ENCODE measurements around the gene SEMA5B. TPM values are rescaled to one million over a fixed set of nuclear protein-coding genes. Genes with fewer than 3 reads are reported as not detected.

The SEMA5B gene
- total RNA-seq, 4 donors from 2014 or later, result 0.29 to 25.4 (median 4.5) TPM; not detected in 1

DNA sequence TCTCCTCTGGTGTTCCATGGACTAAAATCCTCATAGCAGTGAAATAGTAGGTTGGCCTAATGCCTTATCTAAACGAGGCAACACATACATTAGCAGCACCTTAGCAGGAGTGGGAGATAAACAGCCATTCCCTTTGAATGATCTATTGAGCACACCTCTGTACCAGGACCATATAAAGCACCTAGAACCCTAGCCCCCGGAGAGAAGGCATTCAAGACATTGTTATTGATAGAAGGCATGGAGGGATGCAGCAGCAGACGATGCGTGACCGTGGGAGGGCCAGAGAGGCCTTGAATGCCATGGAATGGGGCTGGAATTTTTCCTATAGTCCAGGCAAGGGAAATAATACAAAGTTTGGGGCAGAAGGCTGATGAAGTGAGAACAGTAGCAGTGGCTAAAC lies 6.6 kb upstream of the SEMA5B start:
- no peaks in the 10 kb centered on the region for H3K27me3 ChIP-seq
- no peak overlapping the region for H3K4me3 ChIP-seq
- no peaks in the 10 kb centered on the region for H3K9me3 ChIP-seq
- intact Hi-C loops (cut with DNase I; ENCODE audit: low total_unique reads), result no loop called here
- H3K36me3 ChIP-seq, result no peaks in the 10 kb centered on the region
- no peak for DNase-seq
- TF ChIP-seq, protein P1, sequence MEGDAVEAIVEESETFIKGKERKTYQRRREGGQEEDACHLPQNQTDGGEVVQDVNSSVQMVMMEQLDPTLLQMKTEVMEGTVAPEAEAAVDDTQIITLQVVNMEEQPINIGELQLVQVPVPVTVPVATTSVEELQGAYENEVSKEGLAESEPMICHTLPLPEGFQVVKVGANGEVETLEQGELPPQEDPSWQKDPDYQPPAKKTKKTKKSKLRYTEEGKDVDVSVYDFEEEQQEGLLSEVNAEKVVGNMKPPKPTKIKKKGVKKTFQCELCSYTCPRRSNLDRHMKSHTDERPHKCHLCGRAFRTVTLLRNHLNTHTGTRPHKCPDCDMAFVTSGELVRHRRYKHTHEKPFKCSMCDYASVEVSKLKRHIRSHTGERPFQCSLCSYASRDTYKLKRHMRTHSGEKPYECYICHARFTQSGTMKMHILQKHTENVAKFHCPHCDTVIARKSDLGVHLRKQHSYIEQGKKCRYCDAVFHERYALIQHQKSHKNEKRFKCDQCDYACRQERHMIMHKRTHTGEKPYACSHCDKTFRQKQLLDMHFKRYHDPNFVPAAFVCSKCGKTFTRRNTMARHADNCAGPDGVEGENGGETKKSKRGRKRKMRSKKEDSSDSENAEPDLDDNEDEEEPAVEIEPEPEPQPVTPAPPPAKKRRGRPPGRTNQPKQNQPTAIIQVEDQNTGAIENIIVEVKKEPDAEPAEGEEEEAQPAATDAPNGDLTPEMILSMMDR (IDR thresholded peaks at IDR 0.05), result no peak
- no peak for TF ChIP-seq POLR2A (IDR thresholded peaks at IDR 0.05)
- H3K27ac ChIP-seq, result no peak overlapping the region
- no peaks in the 10 kb centered on the region for H3K4me1 ChIP-seq

DNA sequence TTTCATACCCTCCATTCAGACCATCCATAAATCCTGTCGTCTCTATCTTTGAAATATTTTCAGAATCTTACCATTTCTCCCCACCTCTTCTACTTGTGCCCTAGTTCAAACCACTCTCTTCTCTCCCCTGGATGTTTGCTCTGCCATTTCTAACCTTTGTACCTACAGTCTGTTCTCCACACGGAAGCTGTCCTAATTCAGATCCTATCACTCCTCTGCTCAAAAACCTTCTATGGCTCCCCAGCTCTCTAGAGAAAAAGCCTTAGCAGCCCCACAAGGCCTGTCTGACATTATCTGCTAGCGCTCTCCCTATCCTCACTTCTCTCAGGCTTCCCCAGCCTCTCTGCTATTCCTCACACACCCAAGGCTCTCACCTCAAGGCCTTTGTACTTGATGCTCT lies 4.5 kb upstream of the SEMA5B start:
- H3K4me3 ChIP-seq, result no peak overlapping the region
- intact Hi-C loops (cut with DNase I; ENCODE audit: low total_unique reads), result no loop called here

DNA sequence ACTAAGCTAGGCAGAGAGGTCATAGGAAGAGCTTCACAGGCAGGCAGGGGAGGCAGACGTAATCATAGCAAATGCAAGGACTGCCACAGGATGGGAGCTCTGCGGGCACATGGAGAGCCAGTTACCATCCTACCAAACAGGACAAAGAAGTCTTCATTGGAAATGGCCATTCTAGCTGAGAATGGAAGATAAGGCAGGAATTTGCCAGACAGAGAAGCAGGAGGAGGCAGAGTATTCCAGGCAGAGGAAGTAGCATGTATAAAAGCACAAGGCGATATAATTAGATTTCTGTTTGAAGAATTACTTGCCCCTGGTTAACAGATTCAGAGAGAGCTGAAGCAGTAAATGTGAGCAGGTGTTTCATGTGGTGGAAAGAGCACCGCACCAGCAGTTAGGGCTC lies 3.5 kb upstream of the SEMA5B start:
- intact Hi-C loops (cut with DNase I; ENCODE audit: low total_unique reads), result no loop called here
- Histone ChIP-seq H3K36me3 (no peaks in the 10 kb centered on the region), H3K9me3 (no peaks in the 10 kb centered on the region), H3K4me1 (peaks cover 0 to 13% of the 10 kb centered on the region in 2 donors), H3K27ac (no peak overlapping the region), H3K27me3 (peaks cover 0 to 4% of the 10 kb centered on the region in 2 donors), H3K4me3 (no peak overlapping the region)
- no peak for DNase-seq
- TF ChIP-seq, protein P1 (IDR thresholded peaks at IDR 0.05), result no peak
- TF ChIP-seq POLR2A (IDR thresholded peaks at IDR 0.05), result no peak

More for the DNA sequence above, 4.5 kb upstream of the SEMA5B start:
- peaks cover 0 to 5% of the 10 kb centered on the region in 2 donors for H3K4me1 ChIP-seq
- no peaks in the 10 kb centered on the region for H3K9me3 ChIP-seq
- TF ChIP-seq, protein P1 (IDR thresholded peaks at IDR 0.05), result no peak
- no peak for TF ChIP-seq POLR2A (IDR thresholded peaks at IDR 0.05)
- DNase-seq, result no peak
- H3K27ac ChIP-seq, result no peak overlapping the region
- no peaks in the 10 kb centered on the region for H3K36me3 ChIP-seq
- H3K27me3 ChIP-seq, result peaks cover 0 to under 1% of the 10 kb centered on the region in 2 donors

DNA sequence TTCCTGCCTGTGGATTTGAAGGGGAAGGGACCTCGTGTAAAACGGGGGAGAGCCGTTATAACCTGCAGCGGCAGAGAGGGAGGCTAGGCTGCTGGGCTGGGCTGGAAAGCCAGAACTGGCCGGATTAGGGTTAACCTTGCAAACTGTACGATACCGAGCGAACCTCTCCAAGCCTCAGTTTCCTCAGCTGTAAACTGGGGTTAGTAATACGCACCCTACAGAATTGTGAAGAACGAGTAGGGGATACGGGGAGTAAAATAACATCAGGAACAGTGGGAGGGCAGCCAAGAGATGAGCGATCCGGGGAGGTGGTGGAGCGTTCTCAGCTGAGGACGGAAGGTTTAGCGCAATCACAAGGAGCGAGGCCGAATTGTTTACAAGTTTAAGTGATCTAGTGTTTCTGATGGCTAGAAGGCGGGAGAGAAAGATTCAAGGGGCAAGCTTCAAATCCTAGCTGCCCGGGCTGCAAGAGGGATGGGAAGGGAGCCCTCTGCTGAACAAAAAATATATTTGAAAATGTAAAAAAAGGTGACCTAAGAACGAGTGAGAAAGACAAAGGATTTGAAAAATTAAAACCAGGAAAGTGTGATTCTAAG lies 768 bp upstream of the SEMA5B start:
- peak overlapping the region; percentile 36 to 60 for H3K27ac ChIP-seq
- DNase-seq, result peak; percentile 57 to 58
- no peaks in the 10 kb centered on the region for H3K36me3 ChIP-seq
- TF ChIP-seq POLR2A (IDR thresholded peaks at IDR 0.05), result no peak
- TF ChIP-seq, protein P1 (IDR thresholded peaks at IDR 0.05), result peak; percentile 51 to 64 (median 60)
- peaks cover 0 to 15% of the 10 kb centered on the region in 2 donors for H3K4me1 ChIP-seq
- intact Hi-C loops (cut with DNase I; ENCODE audit: low total_unique reads), result loop anchor here (10.0 kb wide), 1 partner anchor 84 kb away; no protein-coding TSS in a partner anchor
- H3K9me3 ChIP-seq, result no peaks in the 10 kb centered on the region
- H3K4me3 ChIP-seq, result peak overlapping the region; percentile 29 to 47
- H3K27me3 ChIP-seq, result peaks cover 0 to 4% of the 10 kb centered on the region in 2 donors

DNA sequence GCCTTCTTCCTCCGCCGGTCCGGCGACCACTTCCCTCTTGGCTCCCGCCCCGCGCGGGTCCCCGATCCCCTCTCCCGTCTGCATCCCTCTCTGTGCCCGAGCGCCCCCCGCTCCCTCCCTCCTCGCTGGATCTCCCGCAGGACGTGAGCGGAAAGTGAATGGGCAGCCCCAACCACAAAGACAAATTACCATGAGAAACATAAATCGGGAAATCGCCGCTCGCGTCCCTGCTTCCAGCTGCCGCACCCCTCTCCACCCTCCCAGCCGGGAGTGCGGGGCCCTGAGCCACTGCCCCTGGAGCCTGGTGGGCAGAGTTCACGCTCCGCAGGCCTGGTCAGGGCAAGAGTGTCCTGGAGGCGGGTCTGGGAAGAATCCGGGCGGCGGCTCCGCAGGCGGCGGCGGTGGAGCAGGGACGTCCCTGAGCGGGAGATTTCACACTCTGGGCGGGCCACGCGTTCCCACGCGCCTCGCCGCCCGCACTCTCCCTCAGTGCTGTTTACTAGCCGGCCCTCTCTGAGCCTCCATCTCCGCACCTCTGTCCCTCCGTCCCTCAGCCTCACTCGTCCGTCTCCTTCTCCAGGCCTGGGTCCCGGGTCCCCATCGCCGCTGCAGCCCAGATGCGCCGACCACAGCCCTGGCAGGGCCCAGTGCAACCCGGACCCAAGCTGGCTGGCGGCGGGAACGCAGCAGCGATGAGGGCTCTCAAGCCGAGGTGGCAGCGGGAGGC lies 835 bp downstream of the SEMA5B start:
- Histone ChIP-seq H3K36me3 (no peaks in the 10 kb centered on the region), H3K27ac (peak overlapping the region in 1 of 2 donors; percentile 5), H3K4me1 (peaks cover 0 to 15% of the 10 kb centered on the region in 2 donors), H3K27me3 (peaks cover 0 to 4% of the 10 kb centered on the region in 2 donors), H3K9me3 (no peaks in the 10 kb centered on the region), H3K4me3 (peak overlapping the region; percentile 29 to 47)
- peak; percentile 23 to 35 for DNase-seq
- intact Hi-C loops (cut with DNase I; ENCODE audit: low total_unique reads), result loop anchor here (10.0 kb wide), 1 partner anchor 82 kb away; no protein-coding TSS in a partner anchor
- TF ChIP-seq, protein P1 (IDR thresholded peaks at IDR 0.05), result no peak
- TF ChIP-seq POLR2A (IDR thresholded peaks at IDR 0.05), result no peak

Measured in uterus (tissue), 4 donors.